Epithelial cell of proximal tubule (primary cell): ENCODE results near the gene ABCF1. TPM values are rescaled to one million over a fixed set of nuclear protein-coding genes. Genes with fewer than 3 reads are reported as not detected.
"Not testable (repeated sequence)": the region's sequence is repeated elsewhere in the genome, so short reads cannot be mapped to it uniquely, and the experiment has no call there.

ENCODE experiments used
- DNase-seq: peaks from one replicate; pipeline ENCODE4 v3.0.0-alpha.2; 2011; ENCODE audit warnings: low read depth
- H3K4me3 ChIP-seq: 2 replicates; pipeline ENCODE4 v1.5.1; 2011; ENCODE audit warnings: low read depth, mild to moderate bottlenecking, low read length
- total RNA-seq: library from RNA; depleted of rRNA; stranded (reverse); fragments of >200 nt; gene quantifications from 2 replicates; pipeline ENCODE4 v1.2.3, GENCODE V29; 2015
- TF ChIP-seq, protein P1 (sequence below): conservative IDR thresholded peaks from 2 replicates; pipeline ENCODE4 v1.5.1; 2012; ENCODE audit warnings: low read depth, mild to moderate bottlenecking, low read length

ABCF1 gene
- total RNA-seq, 1 donor from 2014 or later = 49.0 TPM

DNA sequence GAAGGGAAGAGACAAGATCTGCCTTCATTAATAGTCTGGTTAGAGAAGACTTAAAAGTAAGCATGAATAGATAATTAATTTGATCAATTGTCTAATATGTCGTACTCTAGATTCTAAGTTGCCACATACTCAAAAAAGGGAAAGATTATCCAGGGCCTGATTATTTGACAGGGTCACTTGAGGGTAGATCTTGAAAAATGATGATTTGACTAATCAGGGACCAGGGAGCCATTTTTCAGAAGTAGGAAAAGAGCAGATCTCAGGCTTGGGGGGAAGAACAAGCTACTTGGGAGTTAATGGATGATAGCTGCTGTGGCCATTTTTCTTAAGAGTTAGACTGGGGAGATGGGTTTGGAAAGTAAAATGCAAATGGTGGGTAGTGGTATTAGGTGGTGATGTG is 21.0 kb downstream of the ABCF1 start:
- TF ChIP-seq, protein P1, sequence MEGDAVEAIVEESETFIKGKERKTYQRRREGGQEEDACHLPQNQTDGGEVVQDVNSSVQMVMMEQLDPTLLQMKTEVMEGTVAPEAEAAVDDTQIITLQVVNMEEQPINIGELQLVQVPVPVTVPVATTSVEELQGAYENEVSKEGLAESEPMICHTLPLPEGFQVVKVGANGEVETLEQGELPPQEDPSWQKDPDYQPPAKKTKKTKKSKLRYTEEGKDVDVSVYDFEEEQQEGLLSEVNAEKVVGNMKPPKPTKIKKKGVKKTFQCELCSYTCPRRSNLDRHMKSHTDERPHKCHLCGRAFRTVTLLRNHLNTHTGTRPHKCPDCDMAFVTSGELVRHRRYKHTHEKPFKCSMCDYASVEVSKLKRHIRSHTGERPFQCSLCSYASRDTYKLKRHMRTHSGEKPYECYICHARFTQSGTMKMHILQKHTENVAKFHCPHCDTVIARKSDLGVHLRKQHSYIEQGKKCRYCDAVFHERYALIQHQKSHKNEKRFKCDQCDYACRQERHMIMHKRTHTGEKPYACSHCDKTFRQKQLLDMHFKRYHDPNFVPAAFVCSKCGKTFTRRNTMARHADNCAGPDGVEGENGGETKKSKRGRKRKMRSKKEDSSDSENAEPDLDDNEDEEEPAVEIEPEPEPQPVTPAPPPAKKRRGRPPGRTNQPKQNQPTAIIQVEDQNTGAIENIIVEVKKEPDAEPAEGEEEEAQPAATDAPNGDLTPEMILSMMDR = no peak
- DNase-seq = no peak
- no peak overlapping the region for H3K4me3 ChIP-seq

DNA sequence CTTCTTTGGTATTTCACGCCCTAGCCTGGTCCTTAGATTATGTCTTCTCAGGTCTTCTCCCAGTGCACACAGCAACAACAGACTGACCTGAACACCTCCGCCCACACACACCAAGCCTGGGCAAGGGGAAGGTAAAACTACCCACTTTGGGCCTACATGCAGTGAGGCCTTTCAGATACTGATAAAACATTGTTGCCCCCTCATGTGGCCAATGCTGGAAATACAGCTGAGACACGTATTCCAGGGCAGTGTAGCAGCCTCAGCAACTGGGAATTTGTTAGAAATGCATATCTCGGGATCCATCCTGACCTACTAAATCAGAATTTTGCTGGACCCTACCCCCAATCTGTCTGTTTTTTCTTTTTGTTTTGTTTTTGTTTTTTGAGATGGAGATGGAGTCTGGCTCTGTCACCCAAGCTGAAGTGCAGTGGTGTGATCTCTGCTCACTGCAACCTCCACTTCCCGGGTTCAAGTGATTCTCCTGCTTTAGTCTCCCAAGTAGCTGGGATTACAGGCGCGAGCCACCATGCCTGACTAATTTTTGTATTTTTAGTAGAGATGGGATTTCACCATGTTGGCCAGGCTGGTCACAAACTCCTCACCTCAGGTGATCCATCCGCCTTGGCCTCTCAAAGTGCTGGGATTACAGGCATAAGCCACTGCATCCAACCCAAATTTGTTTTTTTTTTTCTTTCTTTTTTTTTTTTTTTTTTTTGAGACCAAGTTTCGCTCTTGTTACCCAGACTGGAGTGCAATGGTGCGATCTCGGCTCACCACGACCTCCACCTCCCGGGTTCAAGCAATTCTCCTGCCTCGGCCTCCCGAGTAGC is 26.3 kb downstream of the ABCF1 start:
- not testable (repeated sequence) for DNase-seq, H3K4me3 ChIP-seq
- TF ChIP-seq, protein P1 = peak; percentile 77

DNA sequence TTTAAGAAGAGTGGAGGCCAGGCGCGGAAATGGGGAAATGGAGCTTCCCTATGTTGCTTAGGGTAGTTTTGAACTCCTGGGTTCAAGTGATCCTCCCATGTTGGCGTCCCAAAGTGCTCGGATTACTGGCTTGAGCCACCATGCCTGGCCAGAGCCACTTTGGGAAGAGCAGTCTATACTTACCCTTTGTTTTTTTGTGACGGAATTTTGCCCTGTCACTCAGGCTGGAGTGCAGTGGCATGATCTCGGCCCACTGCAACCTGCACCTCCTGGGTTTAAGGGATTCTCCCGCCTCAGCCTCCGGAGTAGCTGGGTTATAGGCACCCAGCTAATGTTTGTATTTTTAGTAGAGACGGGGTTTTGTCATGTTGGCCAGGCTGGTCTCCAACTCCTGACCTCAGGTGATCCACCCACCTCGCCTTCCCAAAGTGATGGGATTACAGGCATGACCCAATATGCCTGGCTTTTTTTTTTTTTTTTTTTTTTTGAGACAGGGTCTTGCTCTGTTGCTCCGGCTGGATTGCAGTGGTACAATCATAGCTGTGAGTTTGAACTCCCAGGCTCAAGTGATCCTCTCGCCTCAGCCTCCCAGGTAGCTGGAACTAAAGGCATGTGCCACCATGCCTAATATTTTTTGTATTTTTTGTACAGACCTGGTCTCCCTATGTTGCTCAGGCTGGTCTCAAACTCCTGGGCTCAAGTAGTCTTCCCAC is 27.8 kb downstream of the ABCF1 start:
- TF ChIP-seq, protein P1 = no peak

DNA sequence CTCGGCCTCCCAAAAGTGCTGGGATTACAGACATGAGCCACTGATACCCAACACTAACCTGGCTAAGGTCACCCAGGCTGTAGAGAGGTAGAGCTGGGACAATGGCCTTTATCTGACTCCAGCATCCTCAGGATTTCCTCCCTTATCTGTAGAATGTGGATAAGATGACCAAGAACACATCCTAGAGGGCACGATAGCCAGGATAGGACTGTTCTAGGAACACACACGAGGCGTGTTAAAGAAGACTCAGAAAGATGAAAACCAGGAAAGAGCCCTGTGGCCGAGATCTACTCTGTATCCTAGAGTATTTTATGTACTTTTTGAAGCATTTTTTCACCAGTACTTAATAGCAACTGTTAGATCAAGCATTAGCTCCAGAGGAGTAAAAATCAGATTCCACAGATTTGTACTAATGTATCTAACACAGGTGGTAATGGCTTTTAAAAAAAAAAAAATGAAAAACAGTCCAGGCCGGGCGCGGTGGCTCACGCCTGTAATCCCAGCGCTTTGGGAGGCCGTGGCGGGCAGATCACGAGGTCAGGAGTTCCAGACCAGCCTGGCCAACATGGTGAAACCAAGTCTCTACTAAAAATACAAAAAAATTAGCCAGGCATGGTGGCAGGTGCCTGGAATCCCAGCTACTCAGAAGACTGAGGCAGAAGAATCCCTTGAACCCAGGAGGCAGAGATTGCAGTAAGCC is 28.5 kb downstream of the ABCF1 start:
- no peak overlapping the region for H3K4me3 ChIP-seq
- TF ChIP-seq, protein P1 = no peak
- DNase-seq = no peak

More for the DNA sequence above, 27.8 kb downstream of the ABCF1 start:
- no peak for DNase-seq
- H3K4me3 ChIP-seq = no peak overlapping the region

DNA sequence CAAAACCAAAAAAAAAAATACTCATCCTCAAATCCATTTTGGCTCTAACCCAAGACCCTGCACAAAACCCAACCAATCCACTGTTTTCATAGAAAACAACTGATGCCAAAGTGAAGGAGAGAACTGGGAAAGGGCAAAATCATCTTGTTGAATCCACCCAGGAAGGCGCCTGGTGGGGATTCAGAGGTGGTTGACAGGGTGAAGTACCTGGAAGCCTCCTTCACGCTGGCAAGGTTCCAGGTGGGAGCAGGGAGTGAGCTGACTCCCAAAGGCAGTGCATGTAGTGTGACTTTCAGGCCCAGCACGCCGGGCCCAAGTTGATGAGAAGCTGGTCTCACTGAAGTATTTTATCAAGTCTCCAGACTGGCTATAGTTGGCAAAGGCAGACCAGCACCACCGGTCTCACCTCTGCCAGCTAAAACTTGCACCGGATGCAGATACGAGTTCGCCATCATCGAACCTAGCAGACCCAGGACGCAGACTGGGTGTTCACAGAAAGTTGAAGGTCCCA is 29.3 kb downstream of the ABCF1 start:
- TF ChIP-seq, protein P1 = no peak

GRCh38 chr6:30601436-30601814 is 30.2 kb downstream of the ABCF1 start:
- no peak overlapping the region for H3K4me3 ChIP-seq
- TF ChIP-seq, protein P1 = no peak
- DNase-seq = no peak

More for the DNA sequence above, 29.3 kb downstream of the ABCF1 start:
- DNase-seq = no peak
- H3K4me3 ChIP-seq = no peak overlapping the region
